Right atrium auricular region (tissue), 2 donors: Measurements from ENCODE around the gene EFCAB12. TPM values are rescaled to one million over a fixed set of nuclear protein-coding genes. Genes with fewer than 3 reads are reported as not detected.

ENCODE experiments used
- DNase-seq: peaks from one replicate; pipeline ENCODE4 v3.0.0-alpha.2; 2019; ENCODE audit warnings: low spot score
- H3K27ac ChIP-seq, 2 donors: fragments of 200-600 bp; sonication (generic); 1 replicate in 1 of 2; 2 replicates in 1 of 2; pipeline ENCODE4 v1.5.1; 2016 to 2019
- H3K27me3 ChIP-seq, 2 donors: fragments of 200-600 bp; sonication (generic); one replicate each; pipeline versions ENCODE4 v1.5.1 to v1.6.0; 2017 to 2019
- H3K36me3 ChIP-seq: fragments of 200-600 bp; sonication (generic); one replicate; pipeline ENCODE4 v1.5.1; 2016
- H3K4me1 ChIP-seq, 2 donors: fragments of 200-600 bp; sonication (generic); one replicate each; pipeline versions ENCODE4 v1.5.1 to v1.6.0; 2017 to 2019
- H3K4me3 ChIP-seq, 2 donors: fragments of 200-600 bp; sonication (generic); 1 replicate in 1 of 2; 2 replicates in 1 of 2; pipeline ENCODE4 v1.5.1; 2017 to 2019; ENCODE audit warnings: mild to moderate bottlenecking in 1 of 2, moderate library complexity in 1 of 2
- H3K9me3 ChIP-seq, 2 donors: fragments of 200-600 bp; sonication (generic); one replicate each; pipeline ENCODE4 v1.5.1; 2019
- CTCF ChIP-seq, 2 donors: fragments of 200-600 bp; sonication (generic); IDR thresholded peaks; one replicate each; pipeline ENCODE4 v1.5.1; 2019; ENCODE audit warnings: antibody characterized with exemption in 2 of 2
- total RNA-seq, 2 donors: library from RNA; depleted of rRNA; stranded (reverse); fragments of >200 nt; gene quantifications; one replicate each; pipeline ENCODE4 v1.1.0, GENCODE V29; 2016

EFCAB12 gene
- total RNA-seq, 2 donors from 2014 or later, result 0.28 TPM; not detected in 1

DNA sequence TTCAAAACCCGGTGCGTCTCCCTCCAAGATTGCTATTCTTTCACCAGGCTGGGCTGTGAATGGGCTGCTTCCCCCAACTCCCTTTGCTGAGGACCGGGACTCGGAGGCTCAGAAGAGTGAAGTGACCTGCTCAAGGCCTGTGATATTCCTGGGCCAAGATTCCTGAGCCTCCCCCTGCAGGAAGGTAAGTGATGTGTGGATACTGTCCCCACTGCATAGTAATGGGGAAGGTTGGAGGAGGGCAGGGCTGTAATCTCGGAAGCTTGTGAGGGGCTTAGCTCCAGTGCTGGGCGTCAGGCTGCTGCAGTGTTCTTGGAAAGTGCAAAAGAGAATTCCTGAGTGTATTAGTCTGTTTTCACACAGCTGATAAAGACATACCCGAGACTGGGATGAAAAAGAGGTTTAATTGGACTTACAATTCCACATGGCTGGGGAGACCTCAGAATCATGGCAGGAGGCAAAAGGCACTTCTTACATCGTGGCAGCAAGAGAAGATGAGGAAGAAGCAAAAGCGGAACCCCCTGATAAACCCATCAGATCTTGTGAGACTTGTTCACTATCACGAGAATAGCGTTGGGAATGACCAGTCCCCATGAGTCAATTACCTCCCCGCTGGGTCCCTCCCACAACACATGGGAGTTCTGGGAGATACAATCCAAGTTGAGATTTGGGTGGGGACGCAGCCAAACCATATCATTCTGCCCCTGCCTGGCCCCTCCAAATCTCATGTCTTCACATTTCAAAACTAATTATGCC lies 67.6 kb downstream of the EFCAB12 start:
- Histone ChIP-seq H3K36me3 (no peaks in the 10 kb centered on the region), H3K4me3 (no peak overlapping the region), H3K27me3 (no peaks in the 10 kb centered on the region), H3K4me1 (no peaks in the 10 kb centered on the region), H3K27ac (no peak overlapping the region), H3K9me3 (no peaks in the 10 kb centered on the region)
- no peak for DNase-seq
- no peak for TF ChIP-seq CTCF (IDR thresholded peaks at IDR 0.05)

DNA sequence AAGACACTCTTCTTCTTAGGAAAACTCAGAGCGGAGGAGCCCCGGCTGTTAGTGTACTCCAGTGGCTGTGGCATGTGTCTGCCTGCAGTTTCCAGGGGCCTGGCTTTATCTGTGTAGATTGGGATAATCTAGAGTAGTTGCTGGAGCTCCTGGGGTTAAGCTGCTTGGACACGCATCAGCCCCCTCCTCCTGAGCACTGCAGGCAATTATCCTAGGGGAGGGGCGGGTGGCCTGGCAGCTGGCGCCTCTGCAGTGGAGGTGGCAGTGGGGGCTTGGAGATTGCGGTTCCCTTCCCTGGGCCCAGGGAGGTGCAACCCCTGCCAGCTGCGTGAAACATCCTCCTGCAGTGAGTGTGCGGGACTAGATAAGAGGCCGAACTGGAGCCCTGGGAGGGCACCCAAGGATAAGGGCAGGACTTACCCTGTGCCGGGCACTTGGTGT lies 68.2 kb downstream of the EFCAB12 start:
- Histone ChIP-seq H3K27ac (no peak overlapping the region), H3K27me3 (no peaks in the 10 kb centered on the region), H3K36me3 (no peaks in the 10 kb centered on the region), H3K4me3 (no peak overlapping the region), H3K4me1 (no peaks in the 10 kb centered on the region), H3K9me3 (no peaks in the 10 kb centered on the region)
- no peak for TF ChIP-seq CTCF (IDR thresholded peaks at IDR 0.05)
- no peak for DNase-seq

DNA sequence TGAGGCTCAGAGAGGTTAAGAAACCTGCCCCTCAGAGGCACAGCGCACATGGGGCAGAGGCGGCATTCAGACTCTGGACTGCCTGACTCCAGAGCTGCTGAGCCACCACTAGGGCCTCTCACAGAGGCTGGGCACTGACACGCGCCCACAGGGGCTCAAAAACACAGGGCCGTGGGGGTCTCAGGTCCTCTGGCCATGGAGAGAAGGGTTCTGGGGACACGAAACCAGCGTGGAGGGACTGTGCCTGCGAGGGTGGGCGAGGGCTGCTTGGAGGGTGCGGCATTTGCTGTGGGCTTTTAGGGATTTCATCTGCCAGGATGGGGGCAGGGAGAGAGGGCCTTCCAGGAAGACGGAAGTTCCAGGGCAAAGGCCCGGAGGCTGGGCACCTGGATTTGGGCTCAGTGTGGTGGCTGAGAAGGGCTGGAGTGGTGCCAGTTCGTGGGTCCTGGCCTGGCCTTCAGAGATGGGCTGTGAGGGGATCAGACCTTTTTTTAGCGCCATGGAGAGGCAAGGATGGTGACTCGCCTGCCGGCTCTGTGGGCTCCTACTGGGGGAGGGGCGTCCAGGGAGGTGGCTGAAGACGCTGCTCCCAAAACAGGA lies 69.6 kb downstream of the EFCAB12 start:
- Histone ChIP-seq H3K27me3 (no peaks in the 10 kb centered on the region), H3K4me1 (no peaks in the 10 kb centered on the region), H3K9me3 (no peaks in the 10 kb centered on the region), H3K4me3 (no peak overlapping the region), H3K27ac (no peak overlapping the region), H3K36me3 (no peaks in the 10 kb centered on the region)
- TF ChIP-seq CTCF (IDR thresholded peaks at IDR 0.05), result no peak
- no peak for DNase-seq

- Histone ChIP-seq H3K27me3 (no peaks in the 10 kb centered on the region), H3K27ac (no peak overlapping the region), H3K9me3 (no peaks in the 10 kb centered on the region), H3K36me3 (no peaks in the 10 kb centered on the region), H3K4me1 (no peaks in the 10 kb centered on the region), H3K4me3 (no peak overlapping the region)
- TF ChIP-seq CTCF (IDR thresholded peaks at IDR 0.05), result no peak
- DNase-seq, result no peak
Observed at GRCh38 chr3:129358177-129358771, 70.2 kb downstream of the EFCAB12 start.

- Histone ChIP-seq H3K4me1 (no peaks in the 10 kb centered on the region), H3K9me3 (no peaks in the 10 kb centered on the region), H3K36me3 (no peaks in the 10 kb centered on the region), H3K27me3 (no peaks in the 10 kb centered on the region), H3K27ac (no peak overlapping the region), H3K4me3 (no peak overlapping the region)
- no peak for DNase-seq
- TF ChIP-seq CTCF (IDR thresholded peaks at IDR 0.05), result no peak
Observed at GRCh38 chr3:129357616-129358015, 70.8 kb downstream of the EFCAB12 start.
